SK-N-SH treated with all-trans-retinoic acid at 6 μM for 48 hours (cell line): ENCODE measurements around the gene MAP1B.

Experiments
- ATAC-seq: fragments of 200-7000 bp; cut with Tn5 transposase; 3 replicates; pipeline ENCODE4 v1.9.1; 2020; ENCODE audit warnings: mild to moderate bottlenecking, moderate library complexity
- ARNTL ChIP-seq: fragments of 450-650 bp; formaldehyde crosslinking; IDR thresholded peaks from 2 replicates; pipeline ENCODE4 v1.5.0; 2020; ENCODE audit warnings: low read depth, mild to moderate bottlenecking, moderate library complexity, borderline replicate concordance
- BACH2 ChIP-seq: fragments of 250-450 bp; sonication (Bioruptor Pico); IDR thresholded peaks from 2 replicates; pipeline ENCODE4 v1.9.0; 2021; ENCODE audit warnings: mild to moderate bottlenecking, borderline replicate concordance
- CREB5 ChIP-seq: fragments of 250-450 bp; sonication (Bioruptor Pico); IDR thresholded peaks from 2 replicates; pipeline ENCODE4 v1.5.1; 2020; ENCODE audit warnings: low read depth, mild to moderate bottlenecking, moderate library complexity
- CSDC2 ChIP-seq: fragments of 250-450 bp; sonication (Bioruptor Pico); IDR thresholded peaks from 2 replicates; pipeline ENCODE4 v1.5.0; 2020; ENCODE audit warnings: mild to moderate bottlenecking, moderate library complexity
- CSRNP3 ChIP-seq: fragments of 250-450 bp; sonication (Bioruptor Pico); IDR thresholded peaks from 2 replicates; pipeline ENCODE4 v1.5.1; 2021; ENCODE audit warnings: mild to moderate bottlenecking, moderate library complexity
- ESRRG ChIP-seq: fragments of 250-450 bp; sonication (Bioruptor Pico); IDR thresholded peaks from 2 replicates; pipeline ENCODE4 v1.6.1; 2021; ENCODE audit warnings: mild to moderate bottlenecking
- GLIS3 ChIP-seq: fragments of 250-450 bp; sonication (Bioruptor Pico); IDR thresholded peaks from 2 replicates; pipeline ENCODE4 v1.5.0; 2020; ENCODE audit warnings: mild to moderate bottlenecking, moderate library complexity
- ISL1 ChIP-seq: fragments of 250-450 bp; sonication (Bioruptor Pico); IDR thresholded peaks from 2 replicates; pipeline ENCODE4 v2.1.2; 2022; ENCODE audit warnings: mild to moderate bottlenecking, moderate library complexity
- OSR1 ChIP-seq: fragments of 250-450 bp; sonication (Bioruptor Pico); IDR thresholded peaks from 2 replicates; pipeline ENCODE4 v1.8.0; 2022; ENCODE audit warnings: moderate library complexity, mild to moderate bottlenecking, inconsistent platforms
- PATZ1 ChIP-seq: fragments of 250-450 bp; sonication (Bioruptor Pico); IDR thresholded peaks from 2 replicates; pipeline ENCODE4 v1.8.0; 2020; ENCODE audit warnings: mild to moderate bottlenecking, moderate library complexity, borderline replicate concordance
- POU6F1 ChIP-seq: fragments of 250-450 bp; sonication (Bioruptor Pico); IDR thresholded peaks from 2 replicates; pipeline ENCODE4 v1.8.0; 2021; ENCODE audit warnings: low read depth, mild to moderate bottlenecking, moderate library complexity, borderline replicate concordance
- PPARA ChIP-seq: fragments of 250-450 bp; sonication (Bioruptor Pico); IDR thresholded peaks from 2 replicates; pipeline ENCODE4 v1.5.0; 2020; ENCODE audit warnings: mild to moderate bottlenecking, borderline replicate concordance
- SNAI2 ChIP-seq: fragments of 250-450 bp; sonication (Bioruptor Pico); IDR thresholded peaks from 2 replicates; pipeline ENCODE4 v1.5.0; 2020; ENCODE audit warnings: mild to moderate bottlenecking, moderate library complexity
- TCF4 ChIP-seq: fragments of 250-450 bp; sonication (Bioruptor Pico); IDR thresholded peaks from 2 replicates; pipeline ENCODE4 v1.8.0; 2021; ENCODE audit warnings: mild to moderate bottlenecking, moderate library complexity, borderline replicate concordance
- TOX ChIP-seq: fragments of 250-450 bp; sonication (Bioruptor Pico); IDR thresholded peaks from 2 replicates; pipeline ENCODE4 v1.8.0; 2021; ENCODE audit warnings: mild to moderate bottlenecking, moderate library complexity, borderline replicate concordance
- TSHZ2 ChIP-seq: fragments of 250-450 bp; sonication (Bioruptor Pico); IDR thresholded peaks from 2 replicates; pipeline ENCODE4 v1.5.0; 2020; ENCODE audit warnings: mild to moderate bottlenecking, moderate library complexity
- ZC3H10 ChIP-seq: fragments of 250-450 bp; sonication (Bioruptor Pico); IDR thresholded peaks from 2 replicates; pipeline ENCODE4 v1.5.1; 2021; ENCODE audit warnings: mild to moderate bottlenecking, moderate library complexity
- ZFP3 ChIP-seq: fragments of 250-450 bp; sonication (Bioruptor Pico); IDR thresholded peaks from 2 replicates; pipeline ENCODE4 v1.5.0; 2020; ENCODE audit warnings: mild to moderate bottlenecking, moderate library complexity
- ZFP30 ChIP-seq: fragments of 450-650 bp; formaldehyde crosslinking; IDR thresholded peaks from 2 replicates; pipeline ENCODE4 v1.5.0; 2022; ENCODE audit warnings: mild to moderate bottlenecking, moderate library complexity
- ZNF565 ChIP-seq: fragments of 450-650 bp; formaldehyde crosslinking; conservative IDR thresholded peaks from 2 replicates; pipeline ENCODE4 v1.5.0; 2020; ENCODE audit warnings: low read depth, mild to moderate bottlenecking, moderate library complexity
- ZNF70 ChIP-seq: fragments of 450-650 bp; formaldehyde crosslinking; IDR thresholded peaks from 2 replicates; pipeline ENCODE4 v1.5.0; 2020; ENCODE audit warnings: mild to moderate bottlenecking, moderate library complexity
- ZNF8 ChIP-seq: fragments of 450-650 bp; formaldehyde crosslinking; IDR thresholded peaks from 2 replicates; pipeline ENCODE4 v1.5.0; 2020; ENCODE audit warnings: mild to moderate bottlenecking, moderate library complexity

The MAP1B gene

GRCh38 chr5:72070529-72070928, 36.7 kb upstream of the MAP1B start:
- TF ChIP-seq TOX (CRISPR knock-in tag): no peak
- TF ChIP-seq TSHZ2 (CRISPR knock-in tag): no peak
- TF ChIP-seq TCF4: no peak
- no peak for TF ChIP-seq OSR1 (CRISPR knock-in tag)
- TF ChIP-seq ESRRG (CRISPR knock-in tag): no peak
- no peak for TF ChIP-seq BACH2 (CRISPR knock-in tag)
- no peak for TF ChIP-seq CSDC2 (CRISPR knock-in tag)
- no peak for TF ChIP-seq ARNTL (CRISPR knock-in tag)
- TF ChIP-seq SNAI2 (CRISPR knock-in tag): no peak
- no peak for TF ChIP-seq CREB5 (CRISPR knock-in tag)
- no peak for ATAC-seq

- no peak for ATAC-seq
- no peak for TF ChIP-seq ZNF565
- TF ChIP-seq SNAI2 (CRISPR knock-in tag): no peak
- TF ChIP-seq ZFP30 (CRISPR knock-in tag): no peak
- TF ChIP-seq OSR1 (CRISPR knock-in tag): no peak
- no peak for TF ChIP-seq PATZ1
- TF ChIP-seq ARNTL (CRISPR knock-in tag): no peak
Observed at GRCh38 chr5:72071906-72072305, 35.4 kb upstream of the MAP1B start.

GRCh38 chr5:72074251-72074650, 33.0 kb upstream of the MAP1B start:
- TF ChIP-seq ZNF8 (CRISPR knock-in tag) (no peak), CREB5 (CRISPR knock-in tag) (no peak), ZC3H10 (no peak), TCF4 (no peak), CSRNP3 (CRISPR knock-in tag) (no peak), ZFP30 (CRISPR knock-in tag) (no peak), POU6F1 (CRISPR knock-in tag) (no peak), SNAI2 (CRISPR knock-in tag) (no peak), TSHZ2 (CRISPR knock-in tag) (no peak), ESRRG (CRISPR knock-in tag) (no peak), ZFP3 (no peak), GLIS3 (CRISPR knock-in tag) (no peak), ARNTL (CRISPR knock-in tag) (no peak), TOX (CRISPR knock-in tag) (no peak), BACH2 (CRISPR knock-in tag) (no peak), CSDC2 (CRISPR knock-in tag) (no peak), ZNF70 (no peak), ISL1 (CRISPR knock-in tag) (no peak), ZNF565 (no peak), PPARA (CRISPR knock-in tag) (no peak)
- ATAC-seq: no peak
